Embryonic facial prominence (tissue), 1 donor: ENCODE measurements around the gene JAK3.
"Not testable (repeated sequence)": the region's sequence is repeated elsewhere in the genome, so short reads cannot be mapped to it uniquely, and the experiment has no call there.

Experiments used
- DNase-seq: peaks from one replicate; pipeline ENCODE4 v3.0.0-alpha.2; 2016; ENCODE audit errors: extremely low spot score

Gene JAK3

GRCh38 chr19:17847538-17848366 lies at the start of gene JAK3:
Gene JAK3, minus strand, starts transcription at chr19:17847982. Its CDS starts 3,565 bp downstream, at chr19:17844417.
- peak; percentile 65 for DNase-seq

GRCh38 chr19:17893766-17894165 lies 46.0 kb upstream of the JAK3 start:
- DNase-seq: no peak

- DNase-seq: no peak
Measured at GRCh38 chr19:17889609-17890214, 41.9 kb upstream of the JAK3 start.

GRCh38 chr19:17888260-17888659 lies 40.5 kb upstream of the JAK3 start:
- DNase-seq: no peak

- DNase-seq: not testable (repeated sequence)
Measured at GRCh38 chr19:17887221-17887620, 39.4 kb upstream of the JAK3 start.

GRCh38 chr19:17886515-17886914 lies 38.7 kb upstream of the JAK3 start:
- DNase-seq: no peak

GRCh38 chr19:17883627-17884410 lies 36.0 kb upstream of the JAK3 start:
- DNase-seq: no peak

GRCh38 chr19:17881701-17882100 lies 33.9 kb upstream of the JAK3 start:
- DNase-seq: no peak

GRCh38 chr19:17879466-17879865 lies 31.7 kb upstream of the JAK3 start:
- no peak for DNase-seq

- DNase-seq: no peak
Measured at GRCh38 chr19:17877696-17878095, 29.9 kb upstream of the JAK3 start.

GRCh38 chr19:17874758-17875135 lies 27.0 kb upstream of the JAK3 start:
- DNase-seq: no peak

GRCh38 chr19:17873786-17874757 lies 26.3 kb upstream of the JAK3 start:
- no peak for DNase-seq

- no peak for DNase-seq
Measured at GRCh38 chr19:17872251-17873001, 24.6 kb upstream of the JAK3 start.

GRCh38 chr19:17871878-17872250 lies 24.1 kb upstream of the JAK3 start, which contains the start of gene SLC5A5:
Gene SLC5A5, plus strand, starts transcription at chr19:17871945. Its CDS starts 375 bp downstream, at chr19:17872320.
- no peak for DNase-seq

GRCh38 chr19:17871032-17871877 lies 23.5 kb upstream of the JAK3 start:
- DNase-seq: no peak

GRCh38 chr19:17869114-17869608 lies 21.4 kb upstream of the JAK3 start:
- DNase-seq: no peak

- no peak for DNase-seq
Measured at GRCh38 chr19:17868669-17869068, 20.9 kb upstream of the JAK3 start.

GRCh38 chr19:17866964-17867486 lies 19.2 kb upstream of the JAK3 start:
- no peak for DNase-seq

GRCh38 chr19:17866312-17866963 lies 18.7 kb upstream of the JAK3 start:
- no peak for DNase-seq
